HL-60/S4 treated with phorbol 12-myristate 13-acetate at 8.2 ng/mL for 4 days and 3 days (cell line): ENCODE measurements around the gene NPIPB9.
"Not testable (repeated sequence)": the region's sequence is repeated elsewhere in the genome, so short reads cannot be mapped to it uniquely, and the experiment has no call there.

Experiments used
- in situ Hi-C: fragments of 300-500 bp; cut with MboI; formaldehyde crosslinking; loops from 2 replicates; pipeline ENCODE4 v1.15.0; 2022; ENCODE audit warnings: low sequenced_read_pairs

Gene NPIPB9

GRCh38 chr16:28751487-28751886, at the start of gene NPIPB9:
Gene NPIPB9, plus strand, starts transcription at chr16:28751787.
- in situ Hi-C loops = not testable (repeated sequence)

- in situ Hi-C loops = not testable (repeated sequence)
Measured at GRCh38 chr16:28704246-28704645, 47.3 kb upstream of the NPIPB9 start.

GRCh38 chr16:28711220-28712083, 40.1 kb upstream of the NPIPB9 start, which contains the start of gene EIF3C:
Gene EIF3C, plus strand, starts transcription at chr16:28711464. Its CDS starts 223 bp downstream, at chr16:28711687.
- in situ Hi-C loops = not testable (repeated sequence)

- in situ Hi-C loops = not testable (repeated sequence)
Measured at GRCh38 chr16:28722852-28723650, 28.5 kb upstream of the NPIPB9 start.

- in situ Hi-C loops = not testable (repeated sequence)
Measured at GRCh38 chr16:28731253-28731652, 20.3 kb upstream of the NPIPB9 start.

GRCh38 chr16:28732455-28733124, 19.0 kb upstream of the NPIPB9 start:
- in situ Hi-C loops = not testable (repeated sequence)

- in situ Hi-C loops = not testable (repeated sequence)
Measured at GRCh38 chr16:28739787-28740186, 11.8 kb upstream of the NPIPB9 start.

- in situ Hi-C loops = not testable (repeated sequence)
Measured at GRCh38 chr16:28740631-28741030, 11.0 kb upstream of the NPIPB9 start.

- in situ Hi-C loops = not testable (repeated sequence)
Measured at GRCh38 chr16:28741295-28741694, 10.3 kb upstream of the NPIPB9 start.

GRCh38 chr16:28746618-28747350, 4.8 kb upstream of the NPIPB9 start:
- in situ Hi-C loops = not testable (repeated sequence)

GRCh38 chr16:28749997-28750465, 1.6 kb upstream of the NPIPB9 start:
- in situ Hi-C loops = not testable (repeated sequence)

GRCh38 chr16:28750469-28751067, 1.0 kb upstream of the NPIPB9 start:
- in situ Hi-C loops = not testable (repeated sequence)

- in situ Hi-C loops = not testable (repeated sequence)
Measured at GRCh38 chr16:28781697-28782096, 30.1 kb downstream of the NPIPB9 start.

GRCh38 chr16:28782357-28782756, 30.8 kb downstream of the NPIPB9 start:
- in situ Hi-C loops = not testable (repeated sequence)

GRCh38 chr16:28802235-28803019, 50.8 kb downstream of the NPIPB9 start:
- in situ Hi-C loops = not testable (repeated sequence)

- in situ Hi-C loops = not testable (repeated sequence)
Measured at GRCh38 chr16:28807445-28808120, 56.0 kb downstream of the NPIPB9 start.

- in situ Hi-C loops = no loop called here
Measured at GRCh38 chr16:28820016-28820415, 68.4 kb downstream of the NPIPB9 start.

- in situ Hi-C loops = not testable (repeated sequence)
Measured at GRCh38 chr16:28820546-28820945, 69.0 kb downstream of the NPIPB9 start.
